ENCODE data around the gene MAGOH.

GRCh38 chr1:53197291-53198200 lies 40.8 kb downstream of the MAGOH start:
- TF ChIP-seq CTCF (IDR thresholded peaks at IDR 0.05) (no peak), EZH2phosphoT487 (IDR thresholded peaks at IDR 0.05) (no peak), EZH2 (IDR thresholded peaks at IDR 0.05) (no peak)
